ENCODE results near the gene HSD11B2.

HSD11B2 gene

DNA sequence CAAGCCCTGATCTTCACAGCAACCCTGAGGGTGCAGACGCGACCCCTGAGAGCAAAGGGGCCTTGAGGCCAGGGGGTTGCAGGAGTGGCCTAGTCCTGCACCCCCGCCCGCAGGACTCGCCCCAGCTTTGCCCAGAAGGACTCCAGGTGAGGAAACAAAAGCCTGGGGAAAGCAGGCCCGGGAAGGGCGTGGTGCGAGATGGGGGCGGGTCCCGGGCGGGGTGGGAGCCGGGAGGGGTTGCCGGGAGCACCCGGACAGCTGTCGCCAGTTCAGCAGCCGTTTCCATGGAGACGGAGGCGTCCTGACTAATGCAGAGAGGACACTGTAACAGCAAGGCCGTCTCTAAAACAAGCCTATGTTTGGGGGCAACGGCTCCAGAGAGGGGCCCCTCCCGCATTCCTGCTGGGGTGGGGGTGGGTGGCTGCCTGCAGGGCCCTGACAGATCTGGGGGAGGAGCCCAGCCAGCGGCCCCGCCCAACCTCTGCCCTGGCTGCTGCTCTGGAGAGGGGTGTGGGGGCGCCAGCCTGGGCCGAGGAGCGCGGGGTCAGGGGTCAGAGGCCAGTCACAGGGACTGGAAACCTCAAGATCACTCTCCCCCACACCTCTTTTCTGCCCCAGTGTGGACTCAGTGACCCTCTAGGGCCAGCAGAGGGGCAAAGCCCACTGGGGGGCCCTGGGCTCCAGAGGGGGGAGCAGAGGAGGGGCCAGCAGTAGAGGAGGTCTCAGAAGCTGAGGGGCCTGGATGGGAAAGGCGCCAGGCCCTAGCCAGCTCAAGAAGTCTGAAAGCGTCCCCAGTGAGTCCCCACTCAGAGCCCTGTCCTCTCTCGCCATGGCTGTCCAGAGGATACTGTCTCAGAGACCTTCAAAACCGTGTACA is 34.5 kb upstream of the HSD11B2 start:
- no peak for DNase-seq (ENCODE audit: low read depth in 2 of 2, low spot score in 1 of 2)

DNA sequence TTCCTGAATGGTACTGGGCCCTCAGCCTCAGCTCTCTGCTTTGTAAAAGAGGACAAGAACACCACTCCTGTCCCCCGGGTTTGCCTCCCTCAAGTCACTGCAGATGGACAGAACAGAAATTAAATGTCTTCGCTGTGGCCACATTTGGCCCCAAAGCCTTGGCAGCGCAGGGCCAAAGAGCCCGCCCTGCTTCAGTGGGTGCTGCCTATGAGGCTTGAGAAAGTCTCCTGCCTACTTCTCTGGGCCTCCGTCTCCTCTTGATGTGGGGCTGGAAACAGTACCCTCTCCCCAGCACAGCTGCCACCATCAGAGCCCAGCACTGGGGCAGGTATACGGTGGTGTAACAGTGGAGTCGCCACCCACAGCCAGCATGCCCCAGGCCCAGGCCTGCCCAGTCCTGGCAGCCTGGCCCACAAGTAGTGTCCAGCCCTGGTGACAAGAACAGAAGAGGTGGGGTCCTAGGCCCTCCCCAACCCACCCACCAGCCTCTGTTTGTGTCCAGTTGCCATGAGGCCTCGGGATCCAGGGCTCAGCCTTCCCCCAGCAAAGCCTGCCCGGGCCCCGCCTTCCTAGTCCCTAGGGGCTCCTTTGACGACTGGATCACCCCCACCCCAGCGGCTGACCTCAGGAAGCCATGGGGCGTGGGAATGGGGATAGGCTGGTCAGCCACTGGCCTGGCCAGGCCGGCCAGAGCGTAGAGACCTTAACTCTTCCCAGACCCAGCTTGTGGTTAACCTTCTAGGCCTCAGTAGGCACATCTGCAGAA is 33.7 kb upstream of the HSD11B2 start:
- DNase-seq (ENCODE audit: low read depth in 2 of 2, low spot score in 1 of 2), result no peak

DNA sequence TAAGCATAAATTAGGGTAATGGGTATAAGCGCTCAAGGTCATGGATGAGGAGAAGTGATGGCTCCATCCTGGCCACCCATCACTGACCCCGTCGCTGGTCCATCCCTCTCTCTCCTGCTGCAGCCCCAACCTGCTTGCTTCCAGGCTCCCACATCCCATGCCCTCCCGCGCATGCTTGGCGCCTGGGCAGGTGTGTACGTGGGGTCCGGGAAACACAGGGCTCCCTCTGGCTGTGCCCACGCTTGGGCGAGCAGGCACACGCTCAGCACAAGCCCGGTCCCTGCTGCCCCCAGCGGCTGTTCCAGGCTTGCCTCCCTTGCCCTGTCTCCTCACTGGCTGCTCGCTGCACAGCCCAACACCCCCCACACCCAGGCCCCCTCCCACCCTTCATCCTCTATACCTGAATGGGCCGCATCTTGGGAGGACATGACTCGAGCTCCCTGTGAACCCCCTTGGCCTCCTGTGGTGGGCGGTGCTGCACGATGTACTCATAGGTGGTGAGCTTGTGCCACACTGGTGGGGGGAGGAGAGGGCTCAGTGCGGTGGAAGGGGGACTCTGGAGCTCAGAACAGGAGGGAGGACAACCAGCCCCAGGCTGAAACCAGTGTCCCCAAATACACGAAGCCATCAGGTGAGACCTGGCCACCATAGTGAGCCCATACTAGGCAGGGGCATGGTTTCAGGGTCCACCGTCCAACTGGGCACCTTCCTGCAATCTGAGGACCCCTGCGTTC is 32.9 kb upstream of the HSD11B2 start:
- no peak for DNase-seq (ENCODE audit: low read depth in 2 of 2, low spot score in 1 of 2)

DNA sequence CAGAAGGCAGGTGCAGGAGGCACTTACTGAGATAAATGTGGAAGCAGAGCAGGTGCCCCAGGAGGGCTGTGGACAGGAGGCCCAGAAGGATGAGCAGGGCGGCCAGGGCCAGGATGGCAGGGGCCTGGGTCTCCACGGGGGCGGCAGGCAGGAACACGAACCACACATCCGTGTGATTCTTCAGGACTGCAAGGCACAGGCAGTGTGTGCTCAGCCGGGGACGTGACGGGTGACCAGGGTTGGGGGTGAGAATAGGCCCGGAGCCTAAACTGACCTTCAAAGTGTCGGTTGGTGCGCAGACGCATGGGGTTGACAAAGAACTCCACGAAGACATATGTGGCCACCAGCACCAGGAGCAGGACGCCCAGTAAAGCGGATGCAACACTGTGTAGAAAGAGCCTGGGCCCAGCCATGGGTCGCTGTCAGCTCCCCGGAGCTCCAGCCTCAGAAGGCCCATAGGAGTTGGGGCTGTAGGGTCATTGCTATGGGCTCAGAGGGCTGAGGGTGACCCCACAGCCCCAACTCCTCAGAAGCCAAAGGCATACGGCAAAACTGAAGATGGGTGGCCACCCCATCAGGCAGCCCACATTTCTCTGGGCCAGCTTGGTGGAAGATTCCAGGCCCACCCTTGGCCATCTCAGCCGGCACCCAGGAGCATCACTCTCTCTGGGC is 32.2 kb upstream of the HSD11B2 start:
- DNase-seq (ENCODE audit: low read depth in 2 of 2, low spot score in 1 of 2), result no peak

DNA sequence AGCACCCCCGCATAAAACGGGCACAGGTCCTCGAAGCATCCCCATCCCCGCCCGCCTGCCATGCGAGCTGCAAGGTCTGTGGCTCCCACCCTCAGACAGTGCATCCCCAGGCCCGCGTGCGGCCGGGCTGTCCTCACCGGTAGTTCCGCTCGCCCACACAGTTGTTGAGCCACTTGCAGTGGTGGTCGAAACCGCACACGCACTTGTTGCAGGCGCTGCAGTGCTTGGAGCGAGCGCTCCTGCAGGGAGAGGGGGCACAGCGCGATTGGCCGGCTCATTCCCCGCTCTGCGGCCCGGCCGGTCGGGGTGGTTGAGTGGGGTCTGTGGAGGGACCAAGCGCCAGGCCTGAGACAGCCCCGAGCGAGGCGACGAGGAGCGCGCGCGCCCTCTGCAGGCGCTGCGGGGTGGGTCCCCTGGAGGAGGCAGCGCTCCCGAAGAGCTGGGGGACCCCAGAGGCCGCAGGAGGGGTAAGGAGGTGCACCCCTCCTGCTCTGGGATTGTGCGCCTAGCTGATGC is 31.6 kb upstream of the HSD11B2 start:
- DNase-seq (ENCODE audit: low read depth in 2 of 2, low spot score in 1 of 2), result no peak

DNA sequence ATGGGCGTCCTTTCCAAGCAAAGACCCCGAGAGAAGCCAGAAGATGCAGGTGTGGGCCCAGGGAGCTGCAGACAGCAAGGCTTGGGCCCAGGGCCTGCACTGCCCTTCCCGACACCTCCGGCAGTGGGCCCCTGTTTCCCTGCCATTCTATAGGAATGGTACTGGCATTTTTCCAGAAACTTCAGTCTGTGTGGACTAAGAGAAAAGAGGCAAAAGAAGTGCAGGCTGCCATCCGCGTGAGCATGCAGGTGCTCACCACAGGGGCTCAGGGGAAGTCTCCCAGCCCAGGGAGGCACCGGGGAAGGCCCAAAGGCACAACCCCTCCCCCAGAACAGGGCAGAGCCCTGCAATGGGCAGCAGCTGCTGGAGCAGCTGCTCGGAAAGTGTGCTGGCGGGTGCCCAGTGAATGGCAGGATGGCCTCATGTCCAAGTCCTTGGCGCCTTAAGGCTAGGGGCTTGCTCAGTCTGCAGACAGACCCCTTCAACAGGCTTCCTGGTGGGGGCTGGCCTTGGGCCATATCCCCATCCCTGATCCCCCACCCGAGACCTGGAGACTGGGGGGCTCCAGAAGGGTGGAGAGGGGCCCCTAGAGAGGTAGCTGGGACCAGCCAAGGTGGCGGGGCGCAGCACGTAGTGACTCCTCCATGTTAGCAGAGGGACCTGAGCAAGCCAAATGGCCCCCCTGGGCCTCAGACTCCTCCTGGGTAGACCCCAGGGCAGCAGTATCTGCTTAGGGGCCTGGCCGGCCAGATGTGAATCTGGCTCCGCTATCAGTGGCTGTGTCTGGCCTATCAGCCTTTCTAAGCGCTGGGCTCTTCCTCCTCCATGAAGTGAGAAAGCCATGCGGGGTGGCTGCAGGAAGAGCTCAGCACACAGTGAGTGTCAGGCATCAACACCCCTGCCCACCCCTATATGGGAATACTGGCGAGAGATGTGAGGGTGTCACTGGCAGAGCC is 30.9 kb upstream of the HSD11B2 start:
- no peak for DNase-seq (ENCODE audit: low read depth in 2 of 2, low spot score in 1 of 2)

DNA sequence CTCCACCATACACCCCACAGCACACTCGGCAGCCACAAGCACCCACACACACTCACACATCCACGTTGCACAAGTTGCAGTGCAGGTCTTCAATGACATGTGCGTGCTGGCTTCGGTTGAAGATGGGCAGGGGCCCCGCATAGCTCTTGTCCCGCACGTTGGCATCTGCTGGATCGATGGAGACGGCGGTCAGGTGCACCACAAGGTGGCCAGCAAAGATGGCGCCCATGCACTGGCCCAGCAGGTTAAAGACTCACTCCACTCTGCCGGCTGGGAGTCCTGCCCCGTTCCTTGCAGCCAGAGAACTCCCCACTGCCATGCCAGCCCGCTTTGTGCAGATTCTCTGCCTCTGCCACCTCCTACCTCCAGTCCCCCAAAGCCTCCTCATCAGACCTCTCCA is 30.0 kb upstream of the HSD11B2 start:
- no peak for DNase-seq (ENCODE audit: low read depth in 2 of 2, low spot score in 1 of 2)

DNA sequence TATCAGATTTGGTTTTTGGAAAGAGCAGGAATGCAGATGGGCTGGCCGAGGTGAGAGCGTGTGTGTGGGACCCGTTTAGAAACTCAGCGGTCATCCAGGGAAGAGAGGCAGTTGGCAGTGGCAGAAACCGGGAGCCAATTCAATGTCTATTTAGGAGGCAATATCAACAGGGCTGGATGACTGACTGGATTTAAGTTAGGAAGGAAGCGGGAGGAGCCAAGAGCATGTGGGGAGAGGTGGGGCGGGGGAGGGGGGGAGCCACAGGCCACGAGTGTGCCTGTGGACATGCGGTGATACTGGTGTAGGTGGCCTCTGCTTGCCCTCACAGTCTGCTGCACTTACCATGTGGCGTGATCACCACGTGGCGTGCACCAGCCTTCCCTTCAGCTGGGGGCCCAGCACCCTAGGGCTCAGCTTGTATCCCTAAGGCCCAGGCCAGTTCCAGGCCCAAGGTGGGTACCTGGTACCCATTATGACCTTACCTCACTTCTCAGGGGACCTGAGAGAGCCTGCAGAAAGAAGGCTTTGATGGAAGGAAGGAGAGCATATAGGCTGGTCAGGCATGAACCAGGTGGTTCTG is 26.9 kb upstream of the HSD11B2 start:
- no peak for DNase-seq (ENCODE audit: low read depth in 2 of 2, low spot score in 1 of 2)

DNA sequence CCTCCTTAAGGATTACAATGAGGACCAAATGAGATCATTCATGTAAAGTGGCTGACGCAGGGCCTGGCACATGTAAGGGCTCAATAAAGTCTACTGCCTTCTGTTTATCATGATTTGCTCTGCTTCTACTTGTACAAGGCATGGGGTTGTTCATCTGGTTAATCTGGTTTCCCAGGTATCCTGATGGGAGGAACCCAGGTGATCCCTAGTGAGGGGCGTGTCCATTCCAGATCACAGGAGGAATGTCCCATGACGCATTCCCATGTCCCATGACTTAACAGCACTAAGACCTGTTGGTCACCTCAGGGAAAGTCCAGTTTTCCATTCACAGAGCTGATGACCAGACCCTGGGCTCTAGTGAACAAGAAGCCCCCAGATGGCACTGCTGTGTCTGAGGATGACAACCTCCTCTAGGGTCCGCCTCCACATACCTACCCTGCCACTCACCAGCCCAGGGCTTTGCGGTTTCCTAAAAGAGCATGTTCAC is 26.1 kb upstream of the HSD11B2 start:
- DNase-seq (ENCODE audit: low read depth in 2 of 2, low spot score in 1 of 2), result no peak

DNA sequence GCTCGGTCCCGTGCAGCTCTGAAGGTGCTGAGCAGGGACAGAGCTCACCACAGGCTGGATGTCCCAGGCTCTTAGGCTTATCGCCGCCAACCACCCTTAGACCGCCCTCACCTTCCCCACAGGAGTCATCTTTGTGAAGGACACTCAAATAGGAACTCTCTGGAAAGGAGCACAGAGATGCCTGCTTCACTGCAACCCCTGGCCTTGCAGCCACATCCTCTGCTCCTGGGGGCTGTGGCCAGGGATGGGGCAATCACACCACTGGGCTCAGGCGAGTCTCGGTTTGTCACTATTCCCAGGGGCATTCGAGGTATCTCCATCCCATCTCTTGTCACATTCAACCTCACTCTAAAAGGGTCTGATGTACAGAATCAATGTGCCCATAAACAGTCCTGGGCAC is 25.6 kb upstream of the HSD11B2 start:
- DNase-seq (ENCODE audit: low read depth in 2 of 2, low spot score in 1 of 2), result no peak

DNA sequence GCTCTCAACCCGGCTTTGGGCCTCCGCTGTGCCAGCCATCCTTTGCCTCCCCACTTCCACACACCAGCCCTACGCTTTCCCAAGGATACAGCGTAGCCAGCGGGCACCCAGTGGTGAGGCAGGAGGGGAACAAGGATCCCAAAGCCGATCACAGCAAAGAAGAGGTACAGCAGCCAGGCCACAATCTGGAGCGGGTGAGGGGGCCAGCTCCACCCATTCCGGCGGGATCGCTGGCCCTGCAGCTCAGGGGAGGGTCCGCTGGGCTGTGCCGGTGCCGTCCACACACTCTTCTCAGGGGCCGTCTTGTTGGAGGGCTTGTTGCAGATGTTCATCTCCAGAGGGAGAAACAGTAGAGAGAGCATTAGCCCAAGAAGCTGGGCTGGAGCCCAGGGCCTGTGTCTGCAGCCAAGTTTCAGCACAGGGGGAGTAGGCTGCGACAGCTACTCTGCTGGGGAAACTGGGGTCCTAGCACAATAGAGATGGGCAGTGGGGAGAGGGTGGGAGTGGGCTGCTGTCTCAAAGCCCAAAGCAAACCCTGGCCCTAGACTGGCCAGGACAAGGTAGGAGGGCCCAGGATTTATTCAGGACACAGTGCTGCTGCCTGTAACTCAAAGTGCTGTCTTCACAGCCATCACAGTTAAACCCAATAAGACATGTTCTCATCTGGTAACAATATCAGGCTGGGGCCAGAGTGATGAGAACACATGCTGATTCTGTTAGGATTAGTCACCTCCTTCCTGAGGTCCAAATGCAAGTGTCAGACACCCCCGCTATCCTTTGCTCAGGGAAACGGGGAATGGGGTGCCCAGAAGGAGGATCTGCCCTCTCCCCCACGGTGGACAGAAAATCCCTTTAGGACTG is 24.6 kb upstream of the HSD11B2 start:
- DNase-seq (ENCODE audit: low read depth in 2 of 2, low spot score in 1 of 2), result no peak

DNA sequence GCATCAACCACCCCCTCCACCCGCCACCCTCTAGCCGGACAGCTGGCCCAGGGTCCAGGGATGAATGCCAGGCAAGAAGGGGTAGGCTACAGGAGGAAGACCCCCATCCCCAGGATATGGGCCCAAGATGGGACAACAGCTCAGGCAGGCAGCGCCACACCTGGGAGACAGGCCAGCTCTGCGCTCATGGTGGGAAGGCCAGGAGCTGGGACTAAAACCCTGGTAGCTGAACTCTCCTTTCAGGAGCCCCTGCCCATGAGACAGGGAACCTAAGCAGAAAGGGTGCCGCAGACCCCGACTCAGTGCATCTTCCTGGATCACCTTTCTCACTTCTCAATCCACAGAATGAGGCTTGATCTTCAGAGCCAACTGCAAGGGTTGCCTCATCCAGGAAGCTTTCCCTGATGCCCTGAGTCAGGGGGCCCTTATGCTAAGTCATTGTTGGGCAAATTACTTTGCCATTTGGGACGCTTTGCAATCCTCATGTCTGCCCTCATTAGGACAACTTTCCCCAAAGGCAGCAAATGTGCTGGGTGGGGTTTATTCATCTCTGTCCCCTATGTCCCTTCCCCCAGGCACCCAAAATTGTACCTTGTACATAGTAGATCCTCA is 23.6 kb upstream of the HSD11B2 start:
- DNase-seq (ENCODE audit: low read depth in 2 of 2, low spot score in 1 of 2), result no peak

DNA sequence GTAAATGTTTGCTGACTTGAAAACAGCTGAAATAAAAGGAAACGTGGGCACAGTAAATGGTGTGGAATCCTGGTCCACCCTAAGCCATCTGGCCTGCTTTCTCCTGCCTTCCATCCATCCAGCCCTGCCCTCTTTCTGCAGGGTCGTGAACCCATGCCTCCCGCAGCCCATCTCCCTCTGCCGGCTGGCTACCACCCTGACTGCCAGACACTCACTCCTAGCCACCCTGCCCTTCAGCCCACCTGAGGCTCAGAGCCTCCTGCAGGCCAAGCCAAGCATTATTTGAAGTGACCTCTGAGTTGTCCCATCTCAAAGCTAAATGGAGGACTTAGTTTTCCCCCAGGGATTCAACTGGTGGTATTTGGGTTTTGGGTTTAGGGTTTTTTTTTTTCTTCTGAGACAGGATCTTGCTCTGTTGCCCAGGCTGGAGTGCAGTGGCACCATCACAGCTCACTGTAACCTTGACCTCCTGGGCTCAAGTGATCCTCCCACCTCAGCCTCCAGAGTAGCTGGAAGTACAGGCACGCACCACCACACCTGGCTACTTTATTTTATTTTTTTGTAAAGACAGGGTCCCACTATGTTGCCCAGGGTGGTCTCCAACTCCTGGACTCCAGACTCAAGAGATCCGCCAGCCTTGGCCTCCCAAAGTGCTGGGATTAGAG is 23.0 kb upstream of the HSD11B2 start:
- DNase-seq (ENCODE audit: low read depth in 2 of 2, low spot score in 1 of 2), result no peak

DNA sequence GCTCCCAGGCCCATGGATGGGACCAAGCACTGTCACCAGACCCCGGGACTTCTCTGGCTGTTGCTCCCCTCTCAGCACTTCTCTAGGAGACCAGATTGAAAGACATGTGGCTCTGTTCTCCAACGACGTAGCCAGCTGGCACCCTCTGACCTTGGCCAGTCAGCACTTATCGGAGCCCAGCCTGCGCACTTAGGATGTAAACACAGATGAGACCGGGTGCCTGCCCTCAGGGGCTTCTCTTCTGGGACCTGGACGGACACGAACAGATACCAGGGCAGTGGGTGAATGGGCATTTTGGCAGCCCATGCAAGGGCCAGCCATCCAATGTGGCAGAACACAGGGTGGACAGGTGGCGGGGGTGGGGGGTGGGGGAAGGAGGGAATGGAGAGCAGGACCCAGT is 21.3 kb upstream of the HSD11B2 start:
- no peak for DNase-seq (ENCODE audit: low read depth in 2 of 2, low spot score in 1 of 2)

DNA sequence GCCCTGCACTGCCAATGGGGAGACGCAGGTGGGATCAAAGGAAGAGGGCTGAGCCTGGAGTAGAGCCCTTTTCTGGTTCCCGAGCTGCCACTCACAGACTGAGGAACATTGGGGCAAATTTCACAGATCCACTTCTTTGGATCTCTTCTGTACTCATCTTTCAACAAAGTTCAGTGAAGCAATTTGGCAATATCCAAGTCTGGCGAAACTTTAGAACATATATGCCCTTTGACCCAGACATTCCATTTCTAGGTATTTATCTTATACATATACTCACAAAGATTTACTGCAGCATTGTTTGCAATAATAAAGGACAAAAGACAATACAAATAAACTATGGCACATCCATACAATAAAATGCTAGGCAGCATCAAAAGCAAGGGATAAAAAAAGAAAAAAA is 19.6 kb upstream of the HSD11B2 start:
- DNase-seq (ENCODE audit: low read depth in 2 of 2, low spot score in 1 of 2), result no peak

DNA sequence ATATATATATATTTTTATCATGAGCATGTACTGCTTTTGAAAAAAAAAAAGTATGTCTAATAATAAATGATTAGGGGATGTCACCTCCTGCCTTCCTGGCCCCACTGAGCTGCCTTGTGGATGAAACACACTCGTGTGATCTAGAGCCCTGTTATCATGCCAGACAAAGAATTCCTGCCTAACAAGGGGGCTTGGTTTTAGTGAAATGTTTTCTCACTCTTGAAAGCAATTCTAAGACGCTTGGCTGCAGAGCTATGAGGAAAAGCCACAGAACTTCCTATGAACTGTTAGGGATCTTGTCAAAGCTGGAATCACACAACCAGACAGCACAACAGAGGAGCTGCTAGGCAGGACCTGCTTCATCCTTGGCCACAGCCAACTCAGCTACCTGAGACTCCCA is 18.6 kb upstream of the HSD11B2 start:
- no peak for DNase-seq (ENCODE audit: low read depth in 2 of 2, low spot score in 1 of 2)
